DOHH2 (cell line): ENCODE results near the gene HDLBP.

Source experiments
- H3F3A ChIP-seq: fragments of 200-600 bp; sonication (generic), shearing (Covaris generic); 2 replicates; pipeline ENCODE4 v1.6.0; 2016; ENCODE audit warnings: antibody characterized with exemption, mild to moderate bottlenecking; ENCODE audit not compliant: control insufficient read depth, insufficient read depth
- H3K27ac ChIP-seq: fragments of 200-600 bp; sonication (generic); 2 replicates; pipeline ENCODE4 v1.5.1; 2014; ENCODE audit warnings: low read depth, mild to moderate bottlenecking, low read length, moderate library complexity
- H3K27me3 ChIP-seq: fragments of 200-600 bp; sonication (generic); 2 replicates; pipeline ENCODE4 v1.6.1; 2014; ENCODE audit warnings: mild to moderate bottlenecking, low read length, mixed read lengths; ENCODE audit not compliant: control insufficient read depth
- H3K36me3 ChIP-seq: fragments of 200-600 bp; sonication (generic); 2 replicates; pipeline ENCODE4 v1.6.1; 2014; ENCODE audit warnings: mild to moderate bottlenecking, low read length, moderate library complexity, mixed read lengths; ENCODE audit not compliant: control insufficient read depth
- H3K4me1 ChIP-seq: fragments of 200-600 bp; sonication (generic); 2 replicates; pipeline ENCODE4 v1.6.1; 2014; ENCODE audit warnings: mild to moderate bottlenecking, low read length, mixed read lengths; ENCODE audit not compliant: control insufficient read depth
- H3K4me2 ChIP-seq: fragments of 200-600 bp; sonication (generic); 2 replicates; pipeline ENCODE4 v1.6.0; 2014; ENCODE audit warnings: mild to moderate bottlenecking, low read length, moderate library complexity
- H3K4me3 ChIP-seq: fragments of 200-600 bp; sonication (generic); 2 replicates; pipeline ENCODE4 v1.5.1; 2014; ENCODE audit warnings: mild to moderate bottlenecking, low read length, mixed read lengths
- H3K79me2 ChIP-seq: fragments of 200-600 bp; sonication (generic); 2 replicates; pipeline ENCODE4 v1.6.1; 2014; ENCODE audit warnings: mild to moderate bottlenecking, low read length, mixed read lengths; ENCODE audit not compliant: control insufficient read depth
- H3K9me2 ChIP-seq: fragments of 200-600 bp; sonication (generic); replicated peaks from 2 replicates; pipeline ENCODE4 v1.6.1; 2014; ENCODE audit warnings: mild to moderate bottlenecking, low read length, mixed read lengths; ENCODE audit not compliant: control insufficient read depth
- H3K9me3 ChIP-seq: fragments of 200-600 bp; sonication (generic); 2 replicates; pipeline ENCODE4 v1.6.1; 2014; ENCODE audit warnings: antibody characterized with exemption, low read length, mixed read lengths; ENCODE audit not compliant: control insufficient read depth, insufficient read depth
- H4K20me1 ChIP-seq: fragments of 200-600 bp; sonication (generic); 2 replicates; pipeline ENCODE4 v1.6.0; 2014; ENCODE audit warnings: low read depth, mild to moderate bottlenecking, antibody characterized with exemption, low read length, moderate library complexity; ENCODE audit not compliant: control insufficient read depth, insufficient read depth
- CTCF ChIP-seq: fragments of 200-600 bp; sonication (generic); IDR thresholded peaks from one replicate; pipeline ENCODE4 v1.5.1; 2014; ENCODE audit warnings: antibody characterized with exemption, mild to moderate bottlenecking, low read depth, low read length; ENCODE audit not compliant: poor library complexity, severe bottlenecking
- EZH2phosphoT487 ChIP-seq: fragments of 200-600 bp; sonication (generic); IDR thresholded peaks from 2 replicates; pipeline ENCODE4 v1.6.1; 2017; ENCODE audit warnings: borderline replicate concordance, mild to moderate bottlenecking, antibody characterized with exemption, low read length, moderate library complexity, mixed read lengths

HDLBP gene

GRCh38 chr2:241275910-241276309 is 39.6 kb downstream of the HDLBP start:
- Histone ChIP-seq H3K9me2 (no peaks in the 10 kb centered on the region), H3K4me1 (peaks cover 28% of the 10 kb centered on the region), H4K20me1 (peaks cover 9% of the 10 kb centered on the region), H3K27ac (no peak overlapping the region), H3K36me3 (no peaks in the 10 kb centered on the region), H3K4me3 (no peak overlapping the region), H3F3A (peaks cover 3% of the 10 kb centered on the region; the same call in 1 of the 2 replicates), H3K79me2 (peaks cover 92% of the 10 kb centered on the region), H3K9me3 (no peaks in the 10 kb centered on the region; the same call in 1 of the 2 replicates), H3K27me3 (no peaks in the 10 kb centered on the region), H3K4me2 (no peak overlapping the region)
- no peak for TF ChIP-seq CTCF
- no peak for TF ChIP-seq EZH2phosphoT487

- H3K27ac ChIP-seq = no peak overlapping the region
- H3K79me2 ChIP-seq = peaks cover 92% of the 10 kb centered on the region
- H3F3A ChIP-seq = no peaks in the 10 kb centered on the region
- TF ChIP-seq CTCF (no peak), EZH2phosphoT487 (no peak)
- no peaks in the 10 kb centered on the region; the same call in 1 of the 2 replicates for H3K36me3 ChIP-seq
- no peak overlapping the region for H3K4me2 ChIP-seq
- H3K27me3 ChIP-seq = no peaks in the 10 kb centered on the region
- H3K4me3 ChIP-seq = no peak overlapping the region
- H4K20me1 ChIP-seq = peaks cover 11% of the 10 kb centered on the region
- H3K9me2 ChIP-seq = no peaks in the 10 kb centered on the region
- H3K4me1 ChIP-seq = peaks cover 24% of the 10 kb centered on the region
- no peaks in the 10 kb centered on the region; the same call in 1 of the 2 replicates for H3K9me3 ChIP-seq
Measured at GRCh38 chr2:241275504-241275903, 40.0 kb downstream of the HDLBP start.

GRCh38 chr2:241274127-241274526 is 41.3 kb downstream of the HDLBP start:
- no peaks in the 10 kb centered on the region for H3K27me3 ChIP-seq
- no peak overlapping the region for H3K4me3 ChIP-seq
- peaks cover 11% of the 10 kb centered on the region for H4K20me1 ChIP-seq
- H3K4me1 ChIP-seq = peaks cover 20% of the 10 kb centered on the region
- TF ChIP-seq CTCF (no peak), EZH2phosphoT487 (no peak)
- no peaks in the 10 kb centered on the region for H3F3A ChIP-seq
- no peaks in the 10 kb centered on the region; the same call in 1 of the 2 replicates for H3K36me3 ChIP-seq
- no peaks in the 10 kb centered on the region for H3K9me2 ChIP-seq
- H3K9me3 ChIP-seq = no peaks in the 10 kb centered on the region; the same call in 1 of the 2 replicates
- peaks cover 93% of the 10 kb centered on the region for H3K79me2 ChIP-seq
- H3K4me2 ChIP-seq = 0 out of 2 replicates have a peak overlapping the region, but pooled peaks have one; percentile 13
- H3K27ac ChIP-seq = no peak overlapping the region
